NB4 (cell line): ENCODE results near the gene USP9X.

ENCODE experiments used
- MYC ChIP-seq: IDR thresholded peaks from 2 replicates; pipeline ENCODE4 v1.6.1; 2011; ENCODE audit warnings: low read depth, low read length
- POLR2A ChIP-seq: IDR thresholded peaks from 2 replicates; pipeline ENCODE4 v1.6.1; 2011; ENCODE audit warnings: mild to moderate bottlenecking; ENCODE audit not compliant: insufficient read length; ENCODE audit errors: extremely low read depth
- TF ChIP-seq, protein P1 (sequence below): IDR thresholded peaks from one replicate; pipeline ENCODE4 v1.5.1; 2012; ENCODE audit warnings: low read depth, low read length

DNA sequence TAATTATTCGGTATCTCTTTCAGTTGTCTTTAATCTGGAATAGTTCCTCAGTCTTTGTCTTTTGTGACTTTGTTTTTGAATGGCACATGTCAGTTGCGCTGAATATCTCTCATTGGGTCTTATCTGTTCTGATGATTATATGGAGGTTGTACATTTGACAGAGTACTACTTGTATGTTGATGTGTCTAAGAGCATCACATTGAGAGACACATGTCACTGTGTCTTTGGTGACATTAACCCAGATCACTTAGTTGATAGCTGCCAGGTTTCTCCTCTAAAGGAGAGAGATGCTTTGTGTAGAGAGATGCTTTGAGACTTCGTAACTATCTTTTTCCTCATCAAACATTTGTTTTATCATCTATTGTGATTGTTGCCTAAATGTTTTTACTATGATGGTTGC lies 92.1 kb downstream of the USP9X start:
- TF ChIP-seq POLR2A (no peak), MYC (no peak)
- TF ChIP-seq, protein P1, sequence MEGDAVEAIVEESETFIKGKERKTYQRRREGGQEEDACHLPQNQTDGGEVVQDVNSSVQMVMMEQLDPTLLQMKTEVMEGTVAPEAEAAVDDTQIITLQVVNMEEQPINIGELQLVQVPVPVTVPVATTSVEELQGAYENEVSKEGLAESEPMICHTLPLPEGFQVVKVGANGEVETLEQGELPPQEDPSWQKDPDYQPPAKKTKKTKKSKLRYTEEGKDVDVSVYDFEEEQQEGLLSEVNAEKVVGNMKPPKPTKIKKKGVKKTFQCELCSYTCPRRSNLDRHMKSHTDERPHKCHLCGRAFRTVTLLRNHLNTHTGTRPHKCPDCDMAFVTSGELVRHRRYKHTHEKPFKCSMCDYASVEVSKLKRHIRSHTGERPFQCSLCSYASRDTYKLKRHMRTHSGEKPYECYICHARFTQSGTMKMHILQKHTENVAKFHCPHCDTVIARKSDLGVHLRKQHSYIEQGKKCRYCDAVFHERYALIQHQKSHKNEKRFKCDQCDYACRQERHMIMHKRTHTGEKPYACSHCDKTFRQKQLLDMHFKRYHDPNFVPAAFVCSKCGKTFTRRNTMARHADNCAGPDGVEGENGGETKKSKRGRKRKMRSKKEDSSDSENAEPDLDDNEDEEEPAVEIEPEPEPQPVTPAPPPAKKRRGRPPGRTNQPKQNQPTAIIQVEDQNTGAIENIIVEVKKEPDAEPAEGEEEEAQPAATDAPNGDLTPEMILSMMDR: no peak
